Measurements from ENCODE around the gene RPL10.
"Not testable (repeated sequence)": the region's sequence is repeated elsewhere in the genome, so short reads cannot be mapped to it uniquely, and the experiment has no call there.

Gene RPL10

GRCh38 chrX:154378799-154379568 lies 19.2 kb upstream of the RPL10 start, which contains the start of gene EMD:
EMD (plus strand) TSS chrX:154379295; CDS start chrX:154379485, 190 bp downstream.
- peak; percentile 96 for DNase-seq

- no peak for DNase-seq
These were observed 18.6 kb upstream of the RPL10 start for GRCh38 chrX:154379569-154379951.

- no peak for DNase-seq
These were observed 18.0 kb upstream of the RPL10 start for GRCh38 chrX:154380153-154380552.

GRCh38 chrX:154380787-154381186 lies 17.4 kb upstream of the RPL10 start:
- no peak for DNase-seq

GRCh38 chrX:154381271-154381670 lies 16.9 kb upstream of the RPL10 start:
- DNase-seq = no peak

- DNase-seq = no peak
These were observed 15.6 kb upstream of the RPL10 start for GRCh38 chrX:154382483-154383069.

GRCh38 chrX:154383359-154384283 lies 14.6 kb upstream of the RPL10 start:
- no peak for DNase-seq

GRCh38 chrX:154384284-154384892 lies 13.8 kb upstream of the RPL10 start:
- DNase-seq = no peak

GRCh38 chrX:154388094-154388493 lies 10.1 kb upstream of the RPL10 start:
- not testable (repeated sequence) for DNase-seq

GRCh38 chrX:154388649-154389048 lies 9.5 kb upstream of the RPL10 start:
- not testable (repeated sequence) for DNase-seq

GRCh38 chrX:154389812-154390747 lies 8.1 kb upstream of the RPL10 start:
- DNase-seq = not testable (repeated sequence)

GRCh38 chrX:154396363-154396762 lies 1.8 kb upstream of the RPL10 start:
- DNase-seq = not testable (repeated sequence)

- peak; percentile 46 to 64 for DNase-seq
These were observed 947 bp upstream of the RPL10 start for GRCh38 chrX:154396973-154397887.

- peak in 1 of 2 experiments; percentile 32 for DNase-seq
These were observed 720 bp downstream of the RPL10 start for GRCh38 chrX:154398668-154399526.

- no peak for DNase-seq
These were observed 1.6 kb downstream of the RPL10 start for GRCh38 chrX:154399527-154400368.

GRCh38 chrX:154400369-154400817 lies 2.2 kb downstream of the RPL10 start:
- DNase-seq = not testable (repeated sequence)

GRCh38 chrX:154401045-154401799 lies 3.0 kb downstream of the RPL10 start:
- no peak for DNase-seq
